ENCODE results near the gene PRPF40A.

PRPF40A gene

GRCh38 chr2:152613235-152613634 lies 104.0 kb downstream of the PRPF40A start:
- H3K36me3 ChIP-seq (ENCODE audit: control insufficient read depth, low read depth, low read length) = peaks cover 38% of the 10 kb centered on the region
- no peak overlapping the region for H3K27ac ChIP-seq (ENCODE audit: low read length)
- H3K4me3 ChIP-seq (ENCODE audit: low read length) = no peak overlapping the region
- no peaks in the 10 kb centered on the region for H3K27me3 ChIP-seq (ENCODE audit: control insufficient read depth, insufficient read depth, low read length)
- H3K4me1 ChIP-seq (ENCODE audit: control insufficient read depth, low read depth, low read length) = no peaks in the 10 kb centered on the region
- H3K9ac ChIP-seq (ENCODE audit: low read length) = no peak overlapping the region
- H3K9me3 ChIP-seq (ENCODE audit: control insufficient read depth, low read depth, low read length) = no peaks in the 10 kb centered on the region

DNA sequence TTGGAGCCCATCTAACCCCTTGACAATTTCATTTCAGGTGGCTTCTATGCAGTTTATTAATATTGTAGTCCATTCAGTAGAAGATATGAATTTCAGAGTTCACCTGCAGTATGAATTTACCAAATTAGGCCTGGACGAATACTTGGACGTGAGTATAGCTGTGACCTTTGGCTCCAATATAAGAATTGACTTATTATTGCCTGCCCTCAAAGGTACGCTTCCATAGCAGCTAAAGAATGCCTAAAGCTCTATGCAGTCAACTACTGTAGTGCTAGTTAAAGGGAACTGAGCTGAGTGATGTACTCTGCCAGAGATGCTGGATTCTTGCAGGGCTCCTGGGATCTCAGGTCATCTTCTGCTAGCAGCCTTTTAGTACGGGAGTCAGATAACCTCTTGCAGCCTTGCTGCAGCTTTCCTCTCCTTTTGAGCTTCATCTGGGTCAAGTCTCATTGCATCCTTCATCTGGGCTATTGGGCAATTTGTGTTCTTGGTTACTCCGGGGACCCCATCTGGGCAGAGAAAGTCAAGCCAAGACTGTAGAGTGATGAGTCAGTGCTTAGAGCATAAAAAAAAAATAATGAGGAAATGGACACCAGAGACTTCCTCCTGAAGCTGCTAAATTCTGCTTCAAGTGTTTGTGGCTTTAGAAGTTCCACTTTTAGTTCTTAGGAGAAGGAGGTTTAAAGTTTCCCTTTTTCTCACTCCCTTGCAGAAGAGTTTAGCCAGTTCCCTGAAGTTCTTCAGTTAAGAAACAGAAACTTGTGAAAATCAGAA lies 105.6 kb downstream of the PRPF40A start:
- Histone ChIP-seq H3K36me3 (ENCODE audit: control insufficient read depth, low read depth, low read length) (peaks cover 22% of the 10 kb centered on the region), H3K9ac (ENCODE audit: low read length) (no peak overlapping the region), H3K9me3 (ENCODE audit: control insufficient read depth, low read depth, low read length) (no peaks in the 10 kb centered on the region), H3K4me3 (ENCODE audit: low read length) (no peak overlapping the region), H3K27ac (ENCODE audit: low read length) (no peak overlapping the region), H3K4me1 (ENCODE audit: control insufficient read depth, low read depth, low read length) (no peaks in the 10 kb centered on the region), H3K27me3 (ENCODE audit: control insufficient read depth, insufficient read depth, low read length) (no peaks in the 10 kb centered on the region)

GRCh38 chr2:152609699-152610098 lies 107.6 kb downstream of the PRPF40A start:
- Histone ChIP-seq H3K36me3 (ENCODE audit: control insufficient read depth, low read depth, low read length) (peaks cover 12% of the 10 kb centered on the region), H3K9ac (ENCODE audit: low read length) (no peak overlapping the region), H3K9me3 (ENCODE audit: control insufficient read depth, low read depth, low read length) (no peaks in the 10 kb centered on the region), H3K4me1 (ENCODE audit: control insufficient read depth, low read depth, low read length) (no peaks in the 10 kb centered on the region), H3K27ac (ENCODE audit: low read length) (no peak overlapping the region), H3K27me3 (ENCODE audit: control insufficient read depth, insufficient read depth, low read length) (no peaks in the 10 kb centered on the region), H3K4me3 (ENCODE audit: low read length) (no peak overlapping the region)

DNA sequence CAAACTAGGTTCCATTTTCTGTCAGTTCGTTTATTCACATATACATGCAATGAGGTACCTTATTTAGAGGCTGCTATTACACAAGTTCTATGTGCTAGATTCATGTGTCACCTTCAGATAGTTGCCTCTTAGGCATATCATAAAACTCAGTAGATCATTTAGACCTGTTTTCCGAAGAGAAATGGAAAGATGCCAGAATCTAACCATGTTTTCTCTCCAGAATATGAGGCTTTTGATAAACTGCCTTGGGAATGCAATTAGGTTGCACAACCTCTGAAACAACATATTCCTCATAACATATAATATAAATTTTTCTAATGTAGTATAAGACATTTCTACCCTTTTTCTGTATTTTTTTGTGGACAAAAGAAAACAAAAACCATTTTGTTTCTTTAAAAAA lies 108.1 kb downstream of the PRPF40A start:
- no peaks in the 10 kb centered on the region for H3K9me3 ChIP-seq (ENCODE audit: control insufficient read depth, low read depth, low read length)
- H3K36me3 ChIP-seq (ENCODE audit: control insufficient read depth, low read depth, low read length) = peaks cover 10% of the 10 kb centered on the region
- H3K4me3 ChIP-seq (ENCODE audit: low read length) = no peak overlapping the region
- no peaks in the 10 kb centered on the region for H3K4me1 ChIP-seq (ENCODE audit: control insufficient read depth, low read depth, low read length)
- no peak overlapping the region for H3K9ac ChIP-seq (ENCODE audit: low read length)
- H3K27ac ChIP-seq (ENCODE audit: low read length) = no peak overlapping the region
- H3K27me3 ChIP-seq (ENCODE audit: control insufficient read depth, insufficient read depth, low read length) = no peaks in the 10 kb centered on the region

GRCh38 chr2:152607793-152608300 lies 109.4 kb downstream of the PRPF40A start:
- no peak overlapping the region for H3K4me3 ChIP-seq (ENCODE audit: low read length)
- H3K36me3 ChIP-seq (ENCODE audit: control insufficient read depth, low read depth, low read length) = peaks cover 4% of the 10 kb centered on the region
- H3K27ac ChIP-seq (ENCODE audit: low read length) = no peak overlapping the region
- no peaks in the 10 kb centered on the region for H3K9me3 ChIP-seq (ENCODE audit: control insufficient read depth, low read depth, low read length)
- H3K9ac ChIP-seq (ENCODE audit: low read length) = no peak overlapping the region
- H3K27me3 ChIP-seq (ENCODE audit: control insufficient read depth, insufficient read depth, low read length) = no peaks in the 10 kb centered on the region
- no peaks in the 10 kb centered on the region for H3K4me1 ChIP-seq (ENCODE audit: control insufficient read depth, low read depth, low read length)

GRCh38 chr2:152606941-152607340 lies 110.3 kb downstream of the PRPF40A start:
- H3K27ac ChIP-seq (ENCODE audit: low read length) = no peak overlapping the region
- no peak overlapping the region for H3K9ac ChIP-seq (ENCODE audit: low read length)
- no peaks in the 10 kb centered on the region for H3K4me1 ChIP-seq (ENCODE audit: control insufficient read depth, low read depth, low read length)
- no peak overlapping the region for H3K4me3 ChIP-seq (ENCODE audit: low read length)
- H3K36me3 ChIP-seq (ENCODE audit: control insufficient read depth, low read depth, low read length) = peaks cover 4% of the 10 kb centered on the region
- H3K9me3 ChIP-seq (ENCODE audit: control insufficient read depth, low read depth, low read length) = no peaks in the 10 kb centered on the region
- no peaks in the 10 kb centered on the region for H3K27me3 ChIP-seq (ENCODE audit: control insufficient read depth, insufficient read depth, low read length)

- Histone ChIP-seq H3K36me3 (ENCODE audit: control insufficient read depth, low read depth, low read length) (no peaks in the 10 kb centered on the region), H3K27me3 (ENCODE audit: control insufficient read depth, insufficient read depth, low read length) (no peaks in the 10 kb centered on the region), H3K9me3 (ENCODE audit: control insufficient read depth, low read depth, low read length) (no peaks in the 10 kb centered on the region), H3K4me3 (ENCODE audit: low read length) (no peak overlapping the region), H3K27ac (ENCODE audit: low read length) (no peak overlapping the region), H3K9ac (ENCODE audit: low read length) (no peak overlapping the region), H3K4me1 (ENCODE audit: control insufficient read depth, low read depth, low read length) (no peaks in the 10 kb centered on the region)
These were observed 111.2 kb downstream of the PRPF40A start for GRCh38 chr2:152606081-152606480.

- Histone ChIP-seq H3K4me1 (ENCODE audit: control insufficient read depth, low read depth, low read length) (peaks cover 3% of the 10 kb centered on the region), H3K36me3 (ENCODE audit: control insufficient read depth, low read depth, low read length) (no peaks in the 10 kb centered on the region), H3K27ac (ENCODE audit: low read length) (no peak overlapping the region), H3K9ac (ENCODE audit: low read length) (no peak overlapping the region), H3K9me3 (ENCODE audit: control insufficient read depth, low read depth, low read length) (no peaks in the 10 kb centered on the region), H3K27me3 (ENCODE audit: control insufficient read depth, insufficient read depth, low read length) (no peaks in the 10 kb centered on the region), H3K4me3 (ENCODE audit: low read length) (no peak overlapping the region)
These were observed 114.1 kb downstream of the PRPF40A start for GRCh38 chr2:152603166-152603565.

- no peaks in the 10 kb centered on the region for H3K36me3 ChIP-seq (ENCODE audit: control insufficient read depth, low read depth, low read length)
These were observed 114.5 kb downstream of the PRPF40A start for GRCh38 chr2:152602750-152603149.

More at GRCh38 chr2:152602750-152603149, 114.5 kb downstream of the PRPF40A start:
- Histone ChIP-seq H3K4me1 (ENCODE audit: control insufficient read depth, low read depth, low read length) (peaks cover 3% of the 10 kb centered on the region), H3K9me3 (ENCODE audit: control insufficient read depth, low read depth, low read length) (no peaks in the 10 kb centered on the region), H3K27me3 (ENCODE audit: control insufficient read depth, insufficient read depth, low read length) (no peaks in the 10 kb centered on the region), H3K9ac (ENCODE audit: low read length) (no peak overlapping the region), H3K4me3 (ENCODE audit: low read length) (no peak overlapping the region), H3K27ac (ENCODE audit: low read length) (no peak overlapping the region)

Measured in iPS-18a (cell line).